Stimulated activated CD8-positive, alpha-beta memory T cell treated with anti-CD3 and anti-CD28 coated beads, Interleukin-15, amount 100 ng/mL, for 24 hours (primary cell): Measurements from ENCODE around the gene DCAF8.
A peak's percentile ranks its signal among the peaks of the same experiment; 100 is the strongest.
"Not testable (repeated sequence)": the region's sequence is repeated elsewhere in the genome, so short reads cannot be mapped to it uniquely, and the experiment has no call there.

Source experiments
- DNase-seq: peaks from one replicate; pipeline ENCODE4 v3.0.0-alpha.2; 2020; ENCODE audit warnings: low read depth

The DCAF8 gene

DNA sequence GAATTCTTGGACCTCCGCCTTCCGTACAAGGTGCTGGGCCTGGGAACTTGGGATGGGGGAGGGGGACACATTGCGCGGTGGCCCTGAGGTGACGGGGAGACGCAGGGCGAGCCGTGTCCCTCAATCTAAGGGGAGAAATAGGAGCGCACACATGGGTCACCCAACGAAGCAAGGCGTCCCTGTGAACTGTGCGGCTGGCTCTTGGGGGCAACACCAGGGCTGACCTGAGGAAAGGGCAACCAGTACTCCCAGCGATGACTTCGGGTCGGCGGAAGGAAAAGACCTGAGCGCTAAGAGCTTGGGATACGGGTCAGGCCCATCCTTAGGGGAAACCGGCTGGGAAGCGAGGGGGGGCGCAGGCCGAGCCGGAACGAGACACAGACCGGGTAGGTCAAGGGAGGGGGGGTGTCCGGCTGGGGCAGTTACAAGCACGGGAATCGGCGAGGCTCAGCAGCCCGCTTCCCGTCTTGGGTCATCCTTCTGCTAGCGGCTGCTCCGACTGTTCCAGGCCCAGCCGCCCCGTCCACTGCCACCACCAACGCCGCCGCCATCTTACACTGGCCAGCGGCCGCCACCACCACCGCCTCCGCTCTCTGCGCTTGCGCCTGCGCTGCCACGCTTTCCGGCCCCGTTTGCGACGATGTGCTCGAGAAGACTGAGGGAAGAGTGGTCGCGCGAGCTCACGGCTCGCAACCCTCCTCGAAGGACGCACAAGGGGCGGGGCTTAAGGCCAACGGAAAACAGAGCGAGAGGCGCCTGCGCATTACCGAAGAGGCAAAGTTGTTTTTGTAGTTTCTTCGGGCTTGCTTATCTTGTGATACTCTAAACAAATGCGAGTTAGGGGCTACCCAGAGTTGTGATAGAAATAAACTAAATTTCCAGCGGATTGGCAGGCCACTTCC is at the start of gene DCAF8:
Gene DCAF8 (minus strand): TSS at position 657 of the 902 bp plus-strand sequence. CDS start 18,541 bp downstream, outside the sequence.
- peak; percentile 88 for DNase-seq

GRCh38 chr1:160309571-160309970 is 47.2 kb upstream of the DCAF8 start:
- DNase-seq, result no peak

- no peak for DNase-seq
Measured at GRCh38 chr1:160309185-160309557, 46.8 kb upstream of the DCAF8 start.

- DNase-seq, result no peak
Measured at GRCh38 chr1:160308451-160309184, 46.3 kb upstream of the DCAF8 start.

DNA sequence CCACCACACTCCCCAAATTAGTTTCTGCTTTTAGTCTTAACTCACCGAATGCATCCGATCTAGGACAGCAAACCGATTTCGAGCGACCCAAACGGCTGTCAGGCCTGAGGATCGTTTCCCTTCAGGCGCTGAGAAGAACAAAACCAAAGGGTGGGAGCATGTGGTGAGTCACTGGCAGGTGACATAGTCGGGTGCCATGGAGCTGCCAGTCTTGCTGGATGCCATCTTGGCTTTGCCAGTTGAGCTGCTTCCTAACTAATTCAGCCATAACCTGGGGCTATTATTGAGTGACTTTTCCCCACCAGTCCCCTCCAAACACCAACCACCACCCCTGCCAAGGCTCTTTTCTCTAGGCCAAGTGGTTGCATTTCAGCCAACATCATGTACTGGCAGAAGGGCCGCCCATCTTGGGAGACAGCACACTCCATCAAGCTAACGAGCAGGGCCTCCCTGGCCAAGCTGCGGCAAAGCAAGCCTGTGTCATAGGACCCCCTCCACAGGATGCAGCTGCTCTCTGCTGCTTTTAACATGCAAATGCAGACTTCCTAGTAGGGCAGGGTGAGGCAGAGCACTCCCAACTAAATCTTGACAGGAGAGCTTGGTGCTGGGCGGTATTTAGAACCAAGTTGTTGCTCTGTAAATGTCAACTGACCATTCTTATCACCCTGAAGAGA is 44.9 kb upstream of the DCAF8 start:
- no peak for DNase-seq

DNA sequence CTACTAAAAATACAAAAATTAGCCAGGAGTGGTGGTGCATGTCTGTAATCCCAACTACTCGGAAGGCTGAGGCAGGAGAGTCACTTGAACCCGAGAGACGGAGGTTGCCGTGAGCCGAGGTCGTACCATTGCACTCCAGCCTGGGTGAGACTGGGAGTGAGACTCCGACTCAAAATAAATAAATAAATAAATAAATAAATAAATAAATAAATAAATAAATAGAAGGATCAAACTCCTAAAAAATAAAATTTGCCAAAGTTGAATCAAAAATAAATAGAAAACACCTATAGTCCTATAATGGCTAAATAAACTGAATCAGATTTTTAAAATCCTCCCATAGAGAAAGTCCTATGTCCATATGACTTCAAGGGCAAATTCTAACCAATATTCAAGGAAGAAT is 37.8 kb upstream of the DCAF8 start:
- DNase-seq, result no peak

DNA sequence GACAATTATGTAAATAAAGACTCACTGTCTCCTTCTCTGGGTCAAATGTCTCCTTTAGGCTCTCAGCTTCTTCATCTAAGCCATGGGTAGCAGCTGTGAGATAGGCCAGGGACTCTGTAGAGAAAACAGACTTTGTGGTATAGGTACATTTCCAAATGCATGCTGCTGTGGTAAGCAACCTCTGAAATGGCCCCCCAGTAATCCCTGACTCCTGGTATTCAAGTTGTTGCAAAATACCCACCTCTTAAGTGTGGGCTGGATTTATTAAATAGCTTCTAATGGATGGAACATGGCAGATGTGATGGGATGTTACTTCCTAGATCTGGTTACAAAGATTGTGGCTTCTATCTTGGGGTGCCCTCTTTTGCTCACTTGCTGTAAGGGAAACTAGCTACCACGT is 33.7 kb upstream of the DCAF8 start:
- no peak for DNase-seq

DNA sequence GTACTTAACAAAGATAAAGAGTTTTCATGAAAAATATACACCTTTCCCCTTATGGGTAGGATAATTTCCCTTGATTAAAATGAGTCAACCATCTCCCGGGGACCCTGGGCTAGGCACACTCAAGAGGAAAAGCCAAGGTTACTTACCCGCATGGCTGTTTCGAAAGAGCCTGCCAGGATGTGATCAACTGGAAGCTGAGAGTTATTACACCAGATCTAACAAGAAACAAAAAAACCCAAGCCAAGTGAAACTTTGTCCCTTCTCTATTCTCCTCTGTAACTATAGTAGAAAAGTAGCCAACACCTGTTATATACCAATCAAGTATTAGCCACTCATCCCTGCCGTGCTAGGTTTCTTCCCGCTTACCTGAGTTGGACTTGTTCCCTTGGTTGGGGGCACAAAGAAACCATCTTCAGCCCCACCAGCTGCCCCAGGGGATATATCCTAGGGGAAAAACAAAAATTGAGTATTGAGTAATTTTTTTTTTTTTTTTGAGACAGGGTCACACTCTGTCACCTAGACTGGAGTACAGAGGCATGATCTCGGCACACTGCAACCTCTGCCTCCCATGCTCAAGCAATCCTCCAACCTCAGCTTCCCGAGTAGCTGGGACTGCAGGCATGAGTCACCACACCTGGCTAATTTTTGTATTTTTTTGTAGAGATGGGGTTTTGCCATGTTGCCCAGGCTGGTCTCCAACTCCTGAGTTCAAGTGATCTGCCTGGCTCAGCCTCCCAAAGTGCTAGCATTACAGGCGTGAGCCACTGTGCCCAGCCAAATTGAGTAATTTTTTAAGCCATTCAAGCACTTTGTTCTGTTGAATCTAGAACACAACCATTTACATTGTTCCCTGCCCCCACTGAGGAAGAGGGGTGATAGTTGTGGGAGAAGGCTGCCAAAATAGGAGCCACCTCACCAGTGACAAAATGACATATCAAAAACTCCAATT is 30.9 kb upstream of the DCAF8 start:
- DNase-seq, result no peak

DNA sequence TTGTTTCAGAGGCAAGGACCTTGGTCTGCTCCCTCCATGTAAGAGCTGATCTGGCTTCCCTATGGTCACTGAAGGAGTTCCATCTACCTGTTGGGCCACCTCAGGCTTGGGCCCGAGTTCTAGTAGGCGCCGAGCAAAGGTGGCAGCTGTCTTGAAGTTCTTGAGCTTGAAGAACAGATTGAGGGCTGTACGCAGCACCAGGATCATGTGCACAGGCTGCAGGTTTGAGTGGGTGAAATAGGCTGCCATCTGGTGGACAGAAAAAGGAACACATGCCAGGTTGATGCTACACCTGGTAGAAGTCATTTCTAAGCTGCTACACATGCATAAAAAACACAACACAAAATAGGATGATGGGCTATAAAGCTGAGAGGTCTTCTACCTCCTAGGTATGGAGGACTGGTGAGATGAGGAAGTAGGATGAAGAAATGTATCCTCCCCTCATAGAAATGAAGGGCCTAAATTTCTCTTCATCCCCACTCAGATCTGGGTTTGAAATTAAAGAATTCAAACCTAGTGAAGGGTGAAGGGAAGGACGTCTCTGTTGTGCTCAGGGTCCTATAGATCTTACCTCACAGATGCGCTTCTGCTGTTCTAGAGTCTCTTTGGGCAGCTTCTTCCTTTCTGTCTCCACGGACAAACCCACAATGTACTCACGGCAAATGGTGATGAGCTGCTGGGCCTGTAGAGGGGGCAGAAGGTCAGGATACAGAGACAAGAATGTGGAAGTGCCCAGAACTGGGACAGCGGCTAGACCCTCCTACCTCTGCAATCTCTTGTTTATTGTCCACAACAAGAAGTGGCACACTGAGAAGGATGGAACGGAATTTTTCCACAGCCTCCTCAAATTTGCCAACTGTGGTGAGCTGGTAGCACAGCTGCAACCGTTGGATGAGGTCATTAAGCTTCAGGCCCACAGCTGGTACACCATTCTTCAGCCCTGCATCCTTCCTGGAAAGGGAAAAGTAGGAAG is 29.2 kb upstream of the DCAF8 start:
- DNase-seq, result no peak

GRCh38 chr1:160287769-160288168 is 25.4 kb upstream of the DCAF8 start:
- not testable (repeated sequence) for DNase-seq

GRCh38 chr1:160285506-160285905 is 23.2 kb upstream of the DCAF8 start:
- no peak for DNase-seq

GRCh38 chr1:160284782-160285344 is 22.5 kb upstream of the DCAF8 start, which contains the start of gene PEX19:
Gene PEX19, minus strand, starts transcription at chr1:160285133. Its CDS starts 9 bp downstream, at chr1:160285124.
- peak; percentile 78 for DNase-seq

DNA sequence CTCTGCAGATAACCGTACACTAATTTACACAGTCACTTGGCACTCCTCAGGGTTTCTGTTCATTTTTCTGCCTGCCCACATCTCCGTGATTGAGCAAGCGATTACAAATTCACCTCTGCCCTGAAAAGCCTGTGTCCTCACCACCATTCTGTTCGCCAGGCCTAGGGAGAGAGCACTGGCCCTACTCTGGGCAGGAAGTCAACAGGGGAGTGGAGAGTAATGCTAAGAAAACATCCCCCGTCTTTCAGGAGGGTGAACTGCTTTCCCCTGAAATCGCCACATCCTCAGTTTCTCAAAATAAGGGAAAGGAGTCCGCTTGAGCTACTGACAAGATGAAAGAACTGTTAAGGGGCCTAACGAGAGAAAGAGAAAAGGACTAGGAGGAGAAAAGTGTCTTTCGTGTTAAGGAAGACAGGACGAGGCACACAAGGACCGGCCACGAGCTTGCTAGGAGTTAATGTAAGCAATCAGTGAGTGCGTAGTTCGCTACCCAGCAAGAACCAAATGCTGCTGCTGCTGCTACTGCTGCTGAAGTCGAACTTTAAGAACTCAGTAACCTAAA is 22.0 kb upstream of the DCAF8 start:
- no peak for DNase-seq

DNA sequence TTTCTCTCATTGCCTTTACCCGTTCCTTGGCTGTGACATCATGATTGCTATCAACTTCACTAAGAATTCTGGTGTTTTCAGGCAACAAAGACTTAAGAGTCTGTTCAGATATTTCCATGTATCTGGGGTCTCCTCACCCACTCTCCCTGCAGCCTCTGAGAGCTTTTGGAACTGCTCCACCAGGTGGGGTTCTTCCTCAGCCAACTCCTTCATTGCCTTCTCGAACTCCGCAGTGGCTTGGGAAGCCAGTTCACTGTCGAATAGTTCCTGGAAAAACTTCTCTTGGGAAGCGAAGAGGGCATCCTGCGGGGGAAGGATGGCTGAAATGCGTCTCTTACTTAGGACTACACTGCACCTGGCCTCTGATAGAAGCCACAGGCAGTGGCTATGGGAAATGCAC is 20.5 kb upstream of the DCAF8 start:
- DNase-seq, result no peak

GRCh38 chr1:160277987-160278386 is 15.6 kb upstream of the DCAF8 start:
- DNase-seq, result no peak

DNA sequence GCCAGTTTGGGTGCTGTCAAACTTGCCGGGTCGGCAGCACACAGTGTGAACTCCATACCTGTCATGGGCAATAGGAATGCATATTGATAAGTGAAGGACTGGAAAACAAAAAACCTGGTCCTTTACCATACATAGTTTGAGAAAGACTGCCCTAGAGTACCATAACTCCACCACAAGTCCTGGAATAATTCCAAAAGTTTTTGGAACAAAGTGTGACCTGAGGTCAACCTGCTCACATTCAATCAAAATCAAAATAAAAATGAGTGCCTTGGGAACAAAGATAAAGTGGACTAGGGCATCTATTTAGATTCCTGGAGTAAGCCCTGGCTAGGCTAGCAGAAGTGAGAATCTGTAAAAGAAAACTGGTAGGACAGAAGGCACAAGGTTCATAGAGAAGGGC is 15.0 kb upstream of the DCAF8 start:
- DNase-seq, result no peak

DNA sequence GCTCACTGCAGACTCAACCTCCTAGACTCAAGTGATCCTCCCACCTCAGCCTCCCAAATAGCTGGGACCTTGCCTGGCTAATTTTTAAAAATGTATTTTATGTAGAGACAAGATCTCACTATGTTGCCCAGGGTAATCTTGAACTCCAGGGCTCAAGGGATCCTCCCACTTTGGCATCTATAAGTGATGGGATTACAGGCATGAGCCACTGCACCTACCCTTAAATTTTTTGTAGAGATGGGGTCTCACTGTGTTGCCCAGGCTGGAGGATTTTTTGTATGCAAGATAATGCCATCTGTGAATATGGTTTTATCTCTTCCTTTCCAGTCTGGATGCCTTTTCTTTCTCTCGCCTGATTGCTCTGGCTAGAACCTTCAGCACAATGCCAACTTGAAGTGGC is 8.7 kb upstream of the DCAF8 start:
- no peak for DNase-seq

- DNase-seq, result no peak
Measured at GRCh38 chr1:160267284-160267991, 5.1 kb upstream of the DCAF8 start.

DNA sequence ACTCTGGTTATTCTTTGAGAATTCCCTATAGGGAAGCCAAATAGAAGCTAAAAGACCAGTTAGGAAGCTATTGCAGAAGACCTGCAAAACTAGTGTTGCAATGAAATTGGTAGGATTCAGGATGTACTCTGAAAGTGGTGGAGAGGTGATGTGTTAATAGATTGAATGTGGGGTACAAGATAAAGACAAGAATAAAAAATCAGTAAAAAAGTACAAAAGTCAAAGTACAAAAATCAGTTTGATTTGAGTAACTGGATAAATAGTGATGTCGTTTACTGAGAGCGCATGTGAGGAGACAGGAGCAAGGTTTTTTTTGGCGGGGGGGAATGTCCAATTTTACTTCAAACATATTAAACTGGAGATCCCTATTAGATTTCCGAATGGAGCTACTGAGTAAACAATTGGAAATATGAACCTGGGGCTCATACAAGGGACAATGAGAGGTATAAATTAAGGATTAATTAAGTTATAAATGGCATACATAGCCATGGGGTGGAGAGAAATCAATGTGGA is 2.5 kb upstream of the DCAF8 start:
- no peak for DNase-seq
